Suppressor macrophage treated with lipopolysaccharide for 1 hour (primary cell): ENCODE data around the gene NLRP1.
"Not testable (repeated sequence)": the region's sequence is repeated elsewhere in the genome, so short reads cannot be mapped to it uniquely, and the experiment has no call there.

Experiments
- DNase-seq, 3 donors: peaks; one replicate each; pipeline ENCODE4 v3.0.0-alpha.2; 2020 to 2022

The NLRP1 gene

DNA sequence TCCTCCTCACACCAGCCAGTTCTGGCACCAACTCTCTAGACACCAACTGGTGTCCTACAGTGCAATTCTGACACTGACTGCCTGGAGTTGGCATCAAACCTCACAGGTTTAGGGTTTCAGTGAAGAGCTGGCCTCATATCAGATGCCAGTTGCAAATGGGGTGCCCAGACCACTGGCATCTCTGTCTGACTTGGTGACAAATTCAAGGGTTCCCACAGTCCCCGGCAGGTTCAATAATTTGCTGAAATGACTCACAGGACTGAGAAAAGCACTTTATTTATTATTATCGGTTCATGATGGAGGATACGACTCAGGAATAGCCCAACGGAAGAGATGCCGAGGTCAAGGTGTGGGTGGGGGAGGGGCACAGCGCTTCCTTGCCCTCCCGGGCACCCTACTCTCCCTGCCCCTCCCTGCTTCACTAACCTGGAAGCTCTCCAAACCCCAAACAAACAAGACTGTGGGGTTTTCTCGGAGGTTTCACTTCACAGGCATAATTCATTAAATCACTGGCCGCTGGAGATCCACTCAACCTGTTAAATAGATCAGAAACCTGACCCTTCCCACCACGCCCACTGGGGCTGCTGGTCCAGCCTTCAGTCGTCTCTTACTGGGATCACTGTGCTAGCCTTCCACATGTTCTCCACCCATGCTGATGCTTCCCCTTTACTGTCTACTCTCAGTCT is 1.7 kb upstream of the NLRP1 start:
- no peak for DNase-seq

- no peak for DNase-seq
These were observed 1.0 kb upstream of the NLRP1 start for GRCh38 chr17:5585287-5585794.

GRCh38 chr17:5583426-5584382 is 605 bp downstream of the NLRP1 start:
- DNase-seq = peak in 2 of 3 donors; percentile 20 to 27

DNA sequence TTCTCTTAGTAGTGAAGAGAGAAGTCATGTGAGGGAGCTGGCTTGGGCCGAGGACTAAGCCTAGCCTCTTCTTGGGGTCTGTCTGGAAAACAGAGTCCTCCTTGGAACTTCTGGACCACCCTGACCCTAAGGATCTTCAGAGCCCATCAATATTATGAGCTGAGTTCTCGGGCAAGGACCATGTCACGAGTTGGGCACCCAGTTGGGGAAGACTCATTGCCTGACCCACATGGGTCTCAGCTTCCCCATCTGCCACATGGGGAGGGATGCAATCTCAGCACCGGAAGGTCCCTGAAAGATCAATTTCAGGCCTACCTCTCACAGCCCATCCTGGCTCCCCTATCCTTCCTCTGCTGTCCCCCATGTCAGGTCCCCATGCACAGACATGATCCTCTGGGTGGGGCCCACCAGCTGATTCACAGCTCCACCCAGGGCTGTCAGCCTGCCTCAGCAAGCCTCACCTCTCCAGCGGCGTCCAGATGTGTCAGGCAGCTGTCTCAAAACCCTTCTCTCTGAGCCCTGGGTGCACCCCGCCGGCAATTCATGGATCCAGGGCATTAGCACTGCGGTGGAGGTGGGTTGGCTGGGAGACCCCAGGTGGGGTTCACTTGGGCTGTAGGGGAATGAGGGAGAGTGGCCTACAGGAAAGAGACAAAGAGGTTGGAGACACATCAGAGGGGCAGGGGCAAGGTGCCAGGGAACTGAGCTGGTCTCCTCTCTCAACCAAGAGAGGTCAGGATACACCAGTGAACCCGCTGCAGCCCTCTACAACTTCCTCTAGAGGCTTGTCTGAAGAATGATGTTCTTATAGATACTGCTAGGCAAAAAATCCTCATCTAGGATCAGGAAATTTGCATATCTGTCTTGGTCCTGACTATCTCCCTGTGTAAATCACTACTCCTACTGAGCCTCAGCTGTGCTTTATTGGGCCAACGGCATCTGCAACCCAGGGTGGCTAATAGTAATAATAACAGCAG is 1.8 kb downstream of the NLRP1 start:
- peak; percentile 27 to 49 (median 38) for DNase-seq

DNA sequence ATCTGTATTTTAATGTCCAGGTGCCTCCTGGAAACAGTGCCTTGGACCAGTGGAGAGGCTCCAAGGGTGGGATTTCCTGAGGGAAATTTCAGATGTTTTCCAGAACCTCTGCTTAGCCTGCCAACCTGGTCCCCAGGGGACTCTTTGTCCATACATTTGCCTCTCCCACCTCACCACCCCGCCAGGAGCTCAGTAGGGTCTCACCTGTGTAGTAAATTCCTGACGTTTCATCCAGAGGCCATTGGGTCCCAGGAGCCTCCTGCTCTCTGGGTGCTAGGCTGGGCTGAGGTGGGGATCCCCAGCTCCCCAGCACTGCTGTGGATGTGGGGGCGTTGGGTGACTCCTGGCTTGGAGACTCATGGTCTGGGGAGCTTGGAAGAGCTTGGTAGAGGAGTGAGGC is 2.7 kb downstream of the NLRP1 start:
- DNase-seq = peak; percentile 42 to 55 (median 45)

GRCh38 chr17:5580969-5581368 is 3.3 kb downstream of the NLRP1 start:
- no peak for DNase-seq

DNA sequence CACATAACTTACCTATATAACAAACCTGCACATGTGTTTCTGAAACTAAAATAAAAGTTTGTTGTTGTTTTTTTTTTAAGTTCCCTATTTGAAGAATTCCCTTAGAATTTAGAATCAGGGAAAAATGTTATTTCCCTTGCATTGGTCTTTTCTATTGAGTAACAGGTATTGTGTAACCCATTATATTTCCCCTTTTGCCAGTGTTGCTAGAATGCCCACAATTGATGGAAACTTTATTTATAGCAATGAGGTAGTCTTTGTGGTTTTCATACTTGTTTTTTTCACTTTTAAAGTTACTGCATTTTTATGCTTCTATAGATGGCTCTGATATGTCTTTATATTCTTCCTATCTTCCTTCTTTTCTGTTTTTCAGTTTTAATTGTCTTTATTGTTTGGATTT is 3.9 kb downstream of the NLRP1 start:
- DNase-seq = peak; percentile 73 to 95 (median 94)

- DNase-seq = not testable (repeated sequence)
These were observed 5.5 kb downstream of the NLRP1 start for GRCh38 chr17:5578768-5579167.

DNA sequence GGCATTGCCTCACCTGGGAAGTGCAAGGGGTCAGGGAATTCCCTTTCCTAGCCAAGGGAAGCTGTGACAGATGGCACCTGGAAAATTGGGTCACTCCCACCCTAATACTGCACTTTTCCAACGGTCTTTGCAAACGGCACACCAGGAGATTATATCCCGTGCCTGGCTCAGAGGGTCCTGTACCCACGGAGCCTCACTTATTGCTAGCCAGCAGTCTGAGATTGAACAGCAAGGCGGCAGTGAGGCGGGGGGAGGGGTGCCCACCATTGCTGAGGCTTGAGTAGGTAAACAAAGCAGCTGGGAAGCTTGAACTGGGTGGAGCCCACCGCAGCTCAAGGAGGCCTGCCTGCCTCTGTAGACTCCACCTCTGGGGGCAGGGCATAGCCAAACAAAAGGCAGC is 11.3 kb downstream of the NLRP1 start:
- not testable (repeated sequence) for DNase-seq

DNA sequence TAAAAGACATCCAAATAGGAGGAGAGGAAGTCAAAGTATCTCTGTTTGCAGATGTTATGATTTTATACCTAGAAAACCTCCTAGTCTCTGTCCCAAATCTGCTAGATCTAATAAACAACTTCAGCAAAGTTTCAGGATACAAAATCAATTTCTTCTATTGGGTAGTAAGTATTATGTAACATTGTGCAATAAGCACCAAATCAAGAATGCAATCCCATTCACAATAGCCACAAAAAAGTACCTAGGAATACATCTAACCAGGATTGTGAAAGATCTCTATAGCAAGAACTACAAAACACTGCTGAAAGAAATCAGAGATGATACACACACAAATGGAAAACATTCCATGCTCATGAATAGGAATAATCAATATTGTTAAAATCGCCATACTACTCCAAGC is 13.0 kb downstream of the NLRP1 start:
- DNase-seq = no peak

DNA sequence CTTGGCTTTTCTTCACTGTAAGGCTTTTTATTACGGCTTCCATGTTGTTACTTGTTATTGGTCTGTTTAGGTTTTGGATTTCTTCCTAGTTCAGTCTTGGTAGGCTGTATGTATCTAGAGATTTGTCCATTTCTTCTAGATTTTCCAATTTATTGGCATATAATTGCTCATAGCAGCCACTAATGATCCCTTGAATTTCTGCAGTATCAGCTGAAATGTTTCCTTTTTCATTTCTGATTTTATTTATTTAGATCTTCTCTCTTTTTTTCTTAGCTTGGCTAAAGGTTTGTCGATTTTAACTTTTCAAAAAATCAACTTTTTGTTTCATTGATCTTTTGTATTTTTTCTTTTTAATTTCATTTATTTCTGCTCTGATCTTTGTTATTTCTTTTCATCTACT is 18.5 kb downstream of the NLRP1 start:
- no peak for DNase-seq

DNA sequence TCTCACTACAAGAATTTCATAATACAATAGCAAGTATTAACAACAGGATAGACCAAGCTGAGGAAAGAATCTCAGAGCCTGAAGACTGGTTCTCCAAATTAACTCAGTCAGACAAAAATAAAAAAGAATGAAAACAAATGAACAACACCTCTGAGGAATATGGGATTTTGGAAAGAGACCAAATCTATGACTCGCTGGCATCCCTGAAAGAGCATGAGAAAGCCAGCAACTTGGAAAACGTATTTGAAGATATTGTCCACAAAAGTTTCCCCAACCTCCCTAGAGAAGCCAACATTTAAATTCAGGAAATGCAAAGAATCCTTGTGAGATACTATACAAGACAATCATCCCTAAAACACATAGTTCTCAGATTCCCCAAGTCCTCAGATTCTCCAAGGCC is 20.9 kb downstream of the NLRP1 start:
- no peak for DNase-seq

DNA sequence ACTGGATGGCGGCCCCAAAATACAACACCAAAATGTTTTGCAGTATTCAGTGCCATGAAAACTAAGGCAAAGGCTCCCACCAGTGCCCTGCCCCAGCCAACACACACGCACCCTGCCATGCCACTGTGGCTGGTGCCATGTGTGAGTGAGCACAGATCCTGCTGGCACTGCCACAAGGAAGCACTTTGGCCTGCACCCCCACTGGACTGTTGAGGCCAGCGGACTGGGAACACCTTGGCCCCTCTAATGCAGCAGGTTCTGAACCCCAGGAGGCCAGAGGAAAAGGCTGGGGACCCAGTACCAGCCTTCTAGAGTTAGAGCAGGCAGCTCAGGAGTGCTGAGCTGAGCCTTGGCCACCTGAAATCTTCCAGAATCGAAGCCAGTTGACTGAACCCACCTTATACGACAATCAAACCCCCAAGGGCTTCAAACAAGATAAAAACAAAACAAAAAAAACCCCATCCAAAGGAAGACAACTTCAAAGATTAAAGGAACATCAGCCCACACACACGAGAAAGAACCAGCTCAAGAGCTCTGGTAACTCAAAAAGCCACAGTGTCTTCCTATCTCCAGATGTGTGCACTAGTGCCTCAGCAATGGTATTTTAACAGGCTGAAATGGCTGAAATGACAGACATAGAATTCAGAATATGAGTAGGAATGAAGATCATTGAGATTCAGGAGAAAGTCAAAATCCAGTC is 21.5 kb downstream of the NLRP1 start:
- no peak for DNase-seq

DNA sequence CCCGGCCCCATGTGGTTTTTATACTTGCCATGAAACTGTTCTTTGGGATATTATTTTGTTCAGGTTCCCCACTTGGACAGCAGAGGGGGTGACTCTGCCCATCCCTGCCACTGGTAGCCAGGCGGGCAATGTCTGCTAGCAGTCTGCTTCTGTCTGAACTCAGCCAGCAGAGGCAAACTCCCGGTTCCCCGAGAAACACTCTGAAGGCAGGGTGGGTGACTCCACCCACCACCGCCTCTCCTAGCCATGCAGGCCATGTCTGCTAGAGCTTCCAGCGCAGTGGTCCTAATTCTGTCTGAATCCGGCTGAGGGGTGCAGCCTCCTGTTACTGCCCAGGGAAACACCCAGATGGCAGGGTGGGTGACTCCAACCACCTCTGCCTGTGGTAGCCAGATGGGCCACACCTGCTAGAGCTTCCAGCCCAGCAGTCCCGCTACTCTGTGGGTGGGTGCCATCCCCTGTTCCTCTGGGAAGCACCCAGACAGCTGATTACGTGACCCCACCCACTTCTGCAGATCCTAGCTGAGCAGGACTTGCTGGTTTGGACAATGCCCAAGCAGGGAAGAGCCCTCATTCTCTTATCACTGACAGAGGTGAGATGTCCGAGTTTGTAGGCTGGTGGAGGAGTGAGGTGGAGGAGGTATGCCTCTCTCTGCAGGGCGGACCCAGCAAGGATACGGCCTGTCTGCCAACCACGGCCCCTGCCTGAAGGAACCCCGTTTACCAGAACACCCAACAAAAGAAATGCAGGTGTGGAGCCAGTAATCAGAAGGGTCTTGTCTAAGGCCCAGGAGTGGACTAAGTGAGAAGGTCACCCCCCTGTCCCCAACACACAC is 22.4 kb downstream of the NLRP1 start:
- no peak for DNase-seq

DNA sequence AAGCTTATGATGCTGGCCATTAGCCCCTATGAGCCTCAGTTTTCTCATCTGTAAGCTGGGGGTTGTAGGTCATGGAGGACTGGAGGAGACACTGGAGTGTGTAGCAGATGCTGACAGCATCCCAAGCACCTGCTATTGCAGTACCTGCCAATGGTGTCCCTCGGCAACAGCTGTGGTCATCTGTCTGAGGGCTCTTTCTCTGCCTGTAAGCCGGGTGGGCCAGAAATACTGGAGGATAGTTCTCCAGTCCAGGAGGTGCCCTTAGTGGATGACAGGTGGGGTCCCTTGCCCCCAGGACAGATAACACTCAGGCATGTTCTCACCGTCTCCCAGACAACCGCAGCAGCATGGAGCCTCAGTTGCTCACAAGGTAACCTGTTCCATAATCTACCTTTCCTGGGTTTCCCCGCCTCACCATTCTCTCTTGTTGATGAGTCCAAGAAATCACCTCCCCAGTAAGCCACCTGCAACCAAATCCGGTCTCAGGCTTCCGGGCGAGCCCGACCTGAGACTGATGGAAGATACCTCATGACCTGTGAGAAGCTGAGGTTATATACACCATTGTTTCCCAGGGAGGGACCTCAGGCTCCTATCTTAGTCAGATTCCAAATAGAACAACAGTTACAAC is 23.8 kb downstream of the NLRP1 start:
- no peak for DNase-seq

DNA sequence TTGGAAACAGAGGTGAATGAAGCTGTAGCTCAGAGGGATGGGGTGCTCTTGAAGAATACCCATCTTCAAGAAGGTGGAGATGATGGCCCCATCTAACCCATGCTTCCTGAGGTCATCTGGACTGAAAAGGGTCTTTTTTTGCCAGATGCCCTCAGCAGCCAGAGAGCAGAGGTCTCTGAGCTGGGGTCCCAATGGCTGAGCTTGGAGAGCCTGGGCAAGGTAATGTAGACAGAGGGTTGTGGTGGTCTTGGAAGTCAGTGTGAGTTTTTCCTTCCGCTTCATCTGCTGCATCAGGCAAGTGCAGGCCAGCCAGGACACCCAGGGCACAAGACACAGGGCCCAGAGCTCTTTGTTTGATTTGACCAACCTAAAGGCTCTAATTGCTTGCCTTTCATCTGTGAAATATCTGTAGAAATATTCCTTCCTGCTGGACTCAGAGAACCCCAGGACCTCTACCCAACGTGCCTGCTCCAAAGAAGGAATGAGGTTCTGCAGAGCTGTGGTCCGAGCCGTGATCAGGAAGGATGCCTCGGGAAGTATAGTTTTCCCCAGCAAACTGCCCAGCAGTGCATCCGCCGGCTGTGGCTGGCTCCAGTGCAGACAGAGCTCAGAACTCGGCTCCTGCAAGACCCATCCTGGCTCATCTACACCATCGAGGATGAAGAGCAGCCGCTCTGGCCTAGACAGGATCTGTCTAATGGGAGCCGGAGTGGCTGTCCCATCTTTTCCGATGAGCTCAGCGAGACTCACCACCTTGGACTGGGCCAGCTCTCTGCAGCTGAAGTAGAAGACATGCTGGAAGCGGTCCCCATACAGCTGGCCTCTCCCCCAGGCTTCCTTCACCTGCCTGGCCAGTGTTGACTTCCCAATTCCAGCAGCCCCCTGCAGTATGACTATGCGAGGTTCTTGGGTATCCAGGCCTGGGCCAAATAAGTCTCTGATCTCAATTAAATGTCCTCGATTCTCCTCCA is 25.2 kb downstream of the NLRP1 start:
- no peak for DNase-seq

- DNase-seq = no peak
These were observed 26.3 kb downstream of the NLRP1 start for GRCh38 chr17:5557990-5558389.

- peak; percentile 53 to 77 (median 73) for DNase-seq
These were observed 26.8 kb downstream of the NLRP1 start for GRCh38 chr17:5557485-5557884.

DNA sequence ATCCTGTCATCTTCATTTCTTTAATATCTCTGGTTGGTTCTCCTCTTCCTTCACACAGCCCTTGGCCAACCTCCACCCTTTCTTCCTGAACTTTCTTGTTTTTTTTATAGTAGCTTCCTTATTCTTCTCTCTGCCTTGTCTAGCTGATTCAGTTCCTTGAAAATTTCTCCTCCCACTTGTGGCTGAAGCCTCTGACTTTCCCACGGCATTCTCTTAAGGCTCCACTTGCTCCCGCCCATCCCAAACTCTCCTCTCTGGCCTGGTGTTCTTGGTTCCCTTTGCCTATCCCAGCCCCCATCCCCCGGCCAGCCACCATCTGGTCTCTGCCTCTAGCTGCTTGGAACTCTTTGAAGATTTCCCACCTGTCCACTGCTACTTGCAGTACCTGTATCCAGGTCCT is 29.1 kb downstream of the NLRP1 start:
- DNase-seq = peak in 2 of 3 donors; percentile 49 to 66
